Measurements from ENCODE around the gene MYBBP1A. TPM values are rescaled to one million over a fixed set of nuclear protein-coding genes. Genes with fewer than 3 reads are reported as not detected.
A peak's percentile ranks its signal among the peaks of the same experiment; 100 is the strongest.

The MYBBP1A gene
- total and polyA plus RNA-seq, 8 donors, result 21.8 to 93.1 (median 35.5) TPM

GRCh38 chr17:4577386-4577993, 22.3 kb upstream of the MYBBP1A start:
- H3K4me1 ChIP-seq, result no peaks in the 10 kb centered on the region
- H3K36me3 ChIP-seq, result no peaks in the 10 kb centered on the region
- intact Hi-C loops (cut with DNase I), result no loop called here
- no peak for DNase-seq
- ATAC-seq, result no peak
- TF ChIP-seq CTCF (IDR thresholded peaks at IDR 0.05), result no peak
- no peaks in the 10 kb centered on the region for H3K27me3 ChIP-seq
- no peaks in the 10 kb centered on the region for H3K9me3 ChIP-seq
- WGBS, 2 donors, result 82 to 83% methylated on average over 8 of the region's 8 CpGs
- no peak for FAIRE-seq
- no peak overlapping the region for H3K27ac ChIP-seq
- no peak overlapping the region for H3K4me3 ChIP-seq

GRCh38 chr17:4576729-4577322, 21.6 kb upstream of the MYBBP1A start:
- no peaks in the 10 kb centered on the region for H3K27me3 ChIP-seq
- H3K36me3 ChIP-seq, result no peaks in the 10 kb centered on the region
- no peak overlapping the region for H3K27ac ChIP-seq
- no peak overlapping the region for H3K4me3 ChIP-seq
- 77 to 88% methylated on average over 15 to 18 of the region's 18 CpGs for WGBS, 2 donors
- H3K9me3 ChIP-seq, result no peaks in the 10 kb centered on the region
- ATAC-seq, result no peak
- intact Hi-C loops (cut with DNase I), result no loop called here
- H3K4me1 ChIP-seq, result no peaks in the 10 kb centered on the region
- no peak for FAIRE-seq
- DNase-seq, result peak in 1 of 6 donors; percentile 43
- TF ChIP-seq CTCF (IDR thresholded peaks at IDR 0.05), result no peak

- H3K4me3 ChIP-seq, result no peak overlapping the region
- 64 to 71% methylated on average over 6 of the region's 6 CpGs for WGBS, 2 donors
- no peaks in the 10 kb centered on the region for H3K36me3 ChIP-seq
- ATAC-seq (no peak), FAIRE-seq (no peak), DNase-seq (no peak)
- no peaks in the 10 kb centered on the region for H3K27me3 ChIP-seq
- no peaks in the 10 kb centered on the region for H3K9me3 ChIP-seq
- H3K4me1 ChIP-seq, result no peaks in the 10 kb centered on the region
- no peak overlapping the region for H3K27ac ChIP-seq
- intact Hi-C loops (cut with DNase I), result no loop called here
- TF ChIP-seq CTCF (IDR thresholded peaks at IDR 0.05), result no peak
Measured at GRCh38 chr17:4576161-4576558, 21.0 kb upstream of the MYBBP1A start.

GRCh38 chr17:4574448-4575045, 19.4 kb upstream of the MYBBP1A start:
- Histone ChIP-seq H3K4me3 (no peak overlapping the region), H3K36me3 (no peaks in the 10 kb centered on the region), H3K27me3 (no peaks in the 10 kb centered on the region), H3K4me1 (no peaks in the 10 kb centered on the region), H3K9me3 (no peaks in the 10 kb centered on the region), H3K27ac (no peak overlapping the region)
- TF ChIP-seq CTCF (IDR thresholded peaks at IDR 0.05), result no peak
- DNase-seq, result no peak
- intact Hi-C loops (cut with DNase I), result no loop called here
- no peak for ATAC-seq
- FAIRE-seq, result no peak
- 89 to 92% methylated on average over 9 of the region's 9 CpGs for whole genome bisulfite sequencing, 2 donors

GRCh38 chr17:4573669-4574068, 18.5 kb upstream of the MYBBP1A start:
- ATAC-seq, result peak in 3 of 4 donors; percentile 49 to 91 (median 79)
- no peak overlapping the region for H3K27ac ChIP-seq
- H3K4me1 ChIP-seq, result no peaks in the 10 kb centered on the region
- intact Hi-C loops (cut with DNase I), result no loop called here
- TF ChIP-seq CTCF (IDR thresholded peaks at IDR 0.05), result no peak
- no peaks in the 10 kb centered on the region for H3K9me3 ChIP-seq
- H3K4me3 ChIP-seq, result no peak overlapping the region
- FAIRE-seq, result no peak
- DNase-seq, result peak in 1 of 6 donors; percentile 45
- 27 to 35% methylated on average over 7 of the region's 7 CpGs for WGBS, 2 donors
- H3K27me3 ChIP-seq, result no peaks in the 10 kb centered on the region
- no peaks in the 10 kb centered on the region for H3K36me3 ChIP-seq

Measured in pancreas (tissue), 10 donors.